ENCODE data around the gene TBCCD1.

DNA sequence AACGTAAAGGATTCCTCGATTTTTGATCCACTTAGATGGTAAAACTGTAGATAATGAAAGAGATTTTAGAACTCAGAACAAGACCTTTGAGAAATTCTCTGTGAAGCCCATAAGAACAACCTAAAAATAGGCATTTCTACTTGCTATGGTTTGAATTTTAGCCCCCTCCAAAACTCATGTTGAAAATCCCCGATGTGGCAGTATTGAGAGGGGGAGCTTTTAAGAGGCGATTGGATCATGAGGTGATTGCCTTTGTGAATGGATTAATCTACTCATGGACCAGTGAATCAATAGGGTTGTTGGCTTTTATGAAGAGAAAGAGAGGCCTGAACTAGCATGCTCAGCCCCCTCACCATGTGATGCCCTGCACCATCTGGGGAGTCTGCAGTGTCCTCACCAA lies 25.5 kb upstream of the TBCCD1 start:
- TF ChIP-seq POLR2A (IDR thresholded peaks at IDR 0.05) = no peak
- TF ChIP-seq CTCF (IDR thresholded peaks at IDR 0.05) = no peak
